ENCODE data around the gene POU2F3.

Gene POU2F3

DNA sequence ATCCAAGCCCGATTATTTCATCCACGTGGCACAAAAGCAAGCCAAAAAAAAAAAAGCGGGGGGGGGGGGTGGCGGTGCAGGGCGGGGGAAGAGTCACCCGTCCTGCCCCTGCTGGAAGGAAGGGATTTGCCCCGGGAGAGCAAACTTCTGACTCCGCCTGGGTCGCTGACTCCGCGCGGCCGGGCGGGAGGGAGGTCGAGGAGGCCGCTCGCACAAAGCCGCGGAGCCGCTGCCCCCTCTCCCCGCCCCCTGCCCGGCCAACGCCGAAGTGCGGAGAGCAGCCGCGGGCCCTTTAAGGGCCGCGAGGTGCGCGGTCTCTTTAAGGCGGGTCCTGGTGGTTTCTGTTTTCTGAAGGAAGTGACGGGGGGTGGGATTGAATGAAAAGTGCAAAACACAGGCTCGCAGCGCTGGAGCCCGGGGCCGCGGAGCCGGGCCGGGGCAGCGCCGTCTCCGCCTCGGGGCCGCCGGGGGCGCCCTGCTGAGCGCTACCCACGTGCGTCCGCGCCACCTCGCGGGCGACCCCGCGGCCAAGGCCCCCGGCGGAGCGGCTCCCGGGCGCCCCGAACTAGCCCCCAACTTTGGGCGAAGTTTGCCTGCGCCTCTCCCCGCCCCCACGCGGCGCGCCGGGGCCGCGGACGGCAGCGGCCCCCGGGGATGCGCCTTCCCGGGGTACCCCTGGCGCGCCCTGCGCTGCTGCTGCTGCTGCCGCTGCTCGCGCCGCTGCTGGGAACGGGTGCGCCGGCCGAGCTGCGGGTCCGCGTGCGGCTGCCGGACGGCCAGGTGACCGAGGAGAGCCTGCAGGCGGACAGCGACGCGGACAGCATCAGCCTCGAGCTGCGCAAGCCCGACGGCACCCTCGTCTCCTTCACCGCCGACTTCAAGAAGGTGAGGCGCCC lies 29.1 kb upstream of the POU2F3 start, which contains the start of gene OAF:
Gene OAF (plus strand): TSS at position 407 of the 896 bp plus-strand sequence. CDS start 248 bp downstream, at position 655.
- peak; percentile 62 to 66 for DNase-seq (ENCODE audit: low read depth in 2 of 2)

DNA sequence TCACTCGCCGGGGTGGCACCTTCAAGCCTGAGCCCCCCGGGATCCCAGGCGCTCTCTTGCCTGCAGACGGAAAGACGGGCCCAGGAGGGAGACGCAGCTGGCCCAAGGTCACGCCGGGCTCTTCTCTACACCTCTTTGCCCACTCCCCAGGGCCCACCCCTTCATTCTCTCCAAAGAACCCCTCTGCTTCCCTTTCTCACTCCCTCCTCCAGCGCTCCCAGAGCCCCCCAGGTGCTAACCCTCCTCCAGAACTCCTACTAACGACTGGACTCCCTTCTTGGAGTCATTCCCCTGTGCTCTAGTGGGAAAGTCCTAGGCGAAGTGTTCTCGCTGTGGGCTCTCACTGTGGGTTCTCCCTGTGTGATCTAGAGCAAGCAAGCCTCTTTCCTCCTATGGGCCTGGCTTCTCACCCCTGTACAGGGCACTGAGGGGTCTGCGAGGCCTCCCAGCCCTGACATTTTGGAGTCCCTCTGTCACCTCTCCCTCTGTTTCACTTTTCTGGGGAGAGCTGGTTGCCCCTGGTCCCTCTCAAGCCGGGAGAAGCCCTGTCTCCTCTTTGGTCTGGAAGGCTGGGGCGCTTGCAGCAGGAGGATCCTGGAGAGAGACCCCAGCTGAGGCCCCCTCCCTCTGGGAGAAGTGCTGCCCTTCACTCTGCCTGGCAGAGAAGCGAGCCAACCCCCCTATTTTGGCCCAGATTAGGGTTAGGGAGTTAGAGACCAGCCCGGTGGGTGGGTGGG lies 28.2 kb upstream of the POU2F3 start:
- no peak for DNase-seq (ENCODE audit: low read depth in 2 of 2)

DNA sequence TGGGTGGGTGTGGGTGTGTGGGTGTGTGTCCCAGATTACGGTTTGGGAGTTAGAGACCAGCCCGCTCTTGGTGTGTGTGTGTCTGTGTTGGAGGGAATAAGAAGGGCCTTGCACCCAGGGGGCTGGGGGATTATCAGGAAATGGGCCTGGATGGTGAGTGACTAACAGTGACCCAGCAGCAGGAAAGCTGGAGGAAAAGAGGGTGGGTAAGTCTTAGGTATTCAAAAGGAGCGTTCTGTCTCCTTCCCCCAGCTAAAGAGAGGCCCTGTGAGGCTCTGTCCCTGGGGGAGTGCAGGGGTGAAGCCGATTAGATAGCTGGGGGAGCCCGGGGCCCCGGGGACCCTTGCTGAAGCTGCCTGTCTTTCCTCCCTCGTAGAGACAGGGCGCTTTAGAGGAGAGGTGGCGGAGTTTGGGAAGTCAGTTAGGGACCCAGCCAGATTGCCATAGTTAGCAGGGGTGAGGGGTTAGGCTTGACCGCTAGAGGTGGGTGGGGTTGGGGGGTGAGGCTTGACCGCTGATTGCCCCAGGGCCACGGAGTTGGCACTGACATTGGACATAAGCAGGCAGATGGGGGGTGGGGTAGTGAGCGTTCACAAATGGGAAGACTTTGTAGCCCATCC lies 27.6 kb upstream of the POU2F3 start:
- no peak for DNase-seq (ENCODE audit: low read depth in 2 of 2)

DNA sequence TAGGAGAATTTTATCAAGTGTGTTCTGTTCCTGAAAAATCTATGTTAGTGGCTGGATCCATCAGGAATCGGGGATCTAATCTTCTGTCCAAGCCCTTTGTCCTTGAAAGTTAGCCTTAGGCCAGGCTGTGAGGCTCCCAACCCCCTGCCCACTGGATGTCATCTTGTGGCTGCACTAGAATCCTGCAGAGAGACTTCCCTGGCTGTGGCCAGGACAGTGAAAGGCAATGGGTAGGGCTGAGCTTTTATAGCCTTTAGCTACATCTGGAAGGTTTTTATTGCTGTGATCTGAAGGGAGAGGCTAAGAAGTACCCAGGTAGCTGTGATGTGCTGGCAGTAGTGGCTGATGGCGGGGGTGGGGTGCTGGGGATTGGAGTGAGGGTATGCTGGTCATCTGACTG lies 27.0 kb upstream of the POU2F3 start:
- no peak for DNase-seq (ENCODE audit: low read depth in 2 of 2)

DNA sequence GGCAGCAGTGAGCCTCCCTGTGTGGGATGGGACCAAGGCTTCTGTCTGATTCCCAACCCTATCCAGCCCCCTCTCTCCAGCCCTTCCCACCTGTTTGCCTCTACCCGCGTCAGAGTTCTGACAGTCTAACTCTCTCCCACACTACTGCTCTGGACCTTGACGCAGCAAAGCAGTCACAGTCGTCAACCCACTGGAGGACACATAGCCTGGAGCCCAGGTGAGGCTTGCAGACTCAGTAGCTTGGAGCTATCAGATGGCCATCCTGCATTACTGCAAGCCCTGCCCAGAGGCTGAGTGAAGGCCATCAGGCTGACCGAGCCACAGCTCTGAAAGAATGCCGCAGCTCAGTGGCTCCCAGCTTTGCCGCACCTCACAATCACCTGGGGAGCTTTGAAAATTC lies 25.4 kb upstream of the POU2F3 start:
- DNase-seq (ENCODE audit: low read depth in 2 of 2): no peak

DNA sequence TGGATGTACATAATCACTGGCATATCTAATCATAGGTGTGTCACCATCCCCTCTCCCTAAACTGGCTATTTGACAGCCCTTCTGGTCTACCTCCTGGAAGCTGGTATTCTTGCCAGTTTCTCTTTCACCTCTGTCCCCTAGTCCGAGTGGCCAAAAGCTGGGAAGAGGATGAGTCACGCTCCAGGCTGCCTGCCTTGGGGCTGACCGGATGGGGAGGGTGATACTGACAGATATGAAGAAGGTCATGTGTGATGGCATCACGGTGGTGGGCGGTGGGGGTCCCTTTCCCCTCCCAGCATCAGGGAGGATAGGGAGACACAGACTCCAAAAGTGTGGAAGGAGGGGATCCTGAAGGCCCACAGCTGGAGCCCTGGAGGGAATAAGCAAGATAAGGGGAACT lies 24.3 kb upstream of the POU2F3 start:
- no peak for DNase-seq (ENCODE audit: low read depth in 2 of 2)

DNA sequence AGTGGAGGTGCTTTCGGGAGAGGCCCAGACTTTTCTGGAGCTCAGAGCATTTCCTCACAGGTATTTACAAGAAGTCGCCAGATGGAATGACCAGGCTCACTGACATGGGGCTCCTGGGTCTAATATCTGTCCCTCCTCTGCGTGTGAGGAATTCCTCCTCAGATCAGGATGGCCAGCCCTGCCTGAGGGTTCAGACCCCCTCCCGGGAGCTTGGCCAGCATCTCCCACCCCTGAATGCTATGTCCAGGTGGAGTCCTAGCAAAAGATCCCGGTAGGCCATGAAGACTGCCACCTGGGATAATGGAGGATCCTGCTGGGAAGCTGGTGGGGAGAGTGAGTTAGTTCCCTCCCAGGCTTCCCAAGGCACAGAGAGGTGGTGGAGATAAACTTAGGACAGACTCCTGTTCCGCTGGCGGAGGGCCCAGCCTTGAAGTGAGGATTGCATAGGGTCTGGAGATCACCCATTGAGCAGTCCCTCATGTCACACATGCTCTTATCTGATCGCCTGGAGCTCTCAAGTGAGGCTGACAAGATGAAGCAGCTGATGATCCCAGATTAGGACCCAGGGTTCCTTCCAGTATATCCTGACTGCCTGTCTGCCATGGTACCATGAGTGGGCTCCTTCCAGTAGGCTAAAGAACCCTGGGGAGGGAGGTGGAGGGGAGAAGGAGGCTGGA lies 23.4 kb upstream of the POU2F3 start:
- DNase-seq (ENCODE audit: low read depth in 2 of 2): no peak

DNA sequence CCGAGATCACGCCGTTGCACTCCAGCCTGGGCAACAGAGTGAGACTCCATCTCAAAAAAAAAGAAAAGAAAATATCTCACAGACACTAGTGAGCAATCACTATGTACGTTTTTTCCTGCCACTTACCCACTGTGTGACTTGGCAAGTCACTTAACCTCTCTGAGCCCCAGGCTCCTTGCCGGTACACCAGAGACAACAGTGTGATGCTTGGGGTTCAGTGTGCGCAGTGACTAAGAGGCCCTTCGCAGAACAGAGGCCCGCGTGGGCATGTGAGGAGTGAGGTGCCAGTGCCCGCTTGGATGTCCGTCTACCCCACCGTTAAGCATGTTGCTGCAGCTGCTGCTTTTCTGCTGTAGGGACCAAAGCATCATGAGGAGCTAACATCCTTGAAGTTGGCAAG lies 22.4 kb upstream of the POU2F3 start:
- no peak for DNase-seq (ENCODE audit: low read depth in 2 of 2)

DNA sequence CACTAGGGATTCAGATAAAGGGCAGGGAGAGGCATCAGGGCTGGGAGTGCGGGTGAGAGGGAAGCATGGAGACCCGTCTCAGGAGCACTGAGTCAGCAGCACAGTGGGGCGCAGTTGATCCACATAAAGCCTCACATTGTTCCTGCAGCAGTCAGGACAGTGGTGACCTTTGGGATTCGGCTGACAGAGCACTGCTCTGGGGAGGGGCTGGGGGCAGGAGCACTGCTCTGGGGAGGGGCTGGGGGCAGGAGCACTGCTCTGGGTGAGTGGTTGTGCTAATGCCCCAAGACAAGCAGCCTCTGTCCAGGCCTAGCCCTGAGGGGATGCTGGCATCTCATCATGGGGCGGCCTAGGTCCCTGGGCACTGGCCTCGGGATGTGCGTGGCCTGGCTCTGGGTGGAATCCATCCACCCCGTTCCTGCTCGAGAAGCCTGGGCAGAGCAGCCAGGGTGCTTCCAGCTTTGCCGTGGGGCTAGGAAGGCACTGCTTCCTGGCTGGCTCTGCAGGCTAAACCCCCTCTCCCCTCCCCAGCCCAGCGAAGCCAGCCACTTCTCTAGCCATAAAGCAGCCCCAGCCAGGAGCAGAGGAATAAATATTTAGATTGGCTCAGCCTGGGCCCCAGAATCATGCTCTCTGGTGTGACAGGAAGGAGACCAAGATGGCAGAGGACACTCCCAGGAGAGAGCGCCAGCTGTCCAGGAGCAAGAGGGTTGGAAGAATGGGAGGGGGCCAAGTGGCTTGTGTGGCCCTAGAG lies 21.8 kb upstream of the POU2F3 start:
- DNase-seq (ENCODE audit: low read depth in 2 of 2): no peak

DNA sequence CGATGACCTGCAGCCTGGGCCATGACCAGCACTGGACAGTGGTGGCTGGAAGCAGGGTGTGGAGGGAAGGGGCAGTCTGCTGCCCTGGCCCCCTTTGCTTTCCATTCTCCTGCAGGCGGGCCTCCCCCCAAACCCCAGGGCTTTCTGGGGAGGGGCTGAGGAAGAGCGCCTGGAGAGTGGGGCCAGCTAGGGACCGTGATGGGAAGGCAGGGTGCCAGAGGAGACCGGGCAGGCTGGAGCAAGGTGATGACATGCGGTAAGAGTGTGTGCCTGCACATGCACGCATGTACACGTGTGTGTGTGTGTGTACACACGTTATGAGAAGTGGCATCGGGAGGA lies 21.3 kb upstream of the POU2F3 start:
- DNase-seq (ENCODE audit: low read depth in 2 of 2): no peak

DNA sequence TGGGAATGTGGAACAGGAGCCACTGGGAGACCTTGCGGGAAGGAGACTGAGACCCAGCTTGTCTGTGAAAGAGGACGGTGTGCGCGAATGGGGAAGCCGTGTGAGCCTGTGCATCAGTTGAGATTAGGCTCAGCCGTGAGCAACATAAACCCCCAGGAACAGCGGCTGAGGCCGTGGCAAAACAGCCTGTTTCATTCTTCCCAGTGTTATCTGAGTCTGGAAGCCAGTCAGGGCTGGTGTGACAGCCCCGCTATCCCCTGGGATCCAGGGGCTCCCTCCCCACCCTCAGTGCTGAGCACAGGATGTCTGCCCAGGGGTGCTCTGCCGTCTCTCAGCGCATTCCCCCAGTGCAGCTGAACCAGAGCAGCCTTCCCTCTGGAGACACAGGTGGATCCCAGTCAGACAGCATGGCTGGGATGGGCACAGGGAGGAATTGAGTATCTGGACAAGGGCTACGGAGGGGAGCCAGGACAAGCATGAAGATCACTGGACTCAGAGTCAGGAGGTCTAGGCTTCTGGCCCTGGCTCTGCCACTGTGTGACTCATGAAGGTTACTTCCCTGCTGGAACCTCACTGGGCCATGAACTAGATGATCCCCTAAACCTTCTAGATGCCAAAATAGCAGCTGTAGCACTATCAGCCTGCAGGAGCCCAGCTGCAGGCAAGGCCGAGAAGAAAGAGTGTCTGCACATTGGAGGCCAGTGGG lies 20.6 kb upstream of the POU2F3 start:
- no peak for DNase-seq (ENCODE audit: low read depth in 2 of 2)

DNA sequence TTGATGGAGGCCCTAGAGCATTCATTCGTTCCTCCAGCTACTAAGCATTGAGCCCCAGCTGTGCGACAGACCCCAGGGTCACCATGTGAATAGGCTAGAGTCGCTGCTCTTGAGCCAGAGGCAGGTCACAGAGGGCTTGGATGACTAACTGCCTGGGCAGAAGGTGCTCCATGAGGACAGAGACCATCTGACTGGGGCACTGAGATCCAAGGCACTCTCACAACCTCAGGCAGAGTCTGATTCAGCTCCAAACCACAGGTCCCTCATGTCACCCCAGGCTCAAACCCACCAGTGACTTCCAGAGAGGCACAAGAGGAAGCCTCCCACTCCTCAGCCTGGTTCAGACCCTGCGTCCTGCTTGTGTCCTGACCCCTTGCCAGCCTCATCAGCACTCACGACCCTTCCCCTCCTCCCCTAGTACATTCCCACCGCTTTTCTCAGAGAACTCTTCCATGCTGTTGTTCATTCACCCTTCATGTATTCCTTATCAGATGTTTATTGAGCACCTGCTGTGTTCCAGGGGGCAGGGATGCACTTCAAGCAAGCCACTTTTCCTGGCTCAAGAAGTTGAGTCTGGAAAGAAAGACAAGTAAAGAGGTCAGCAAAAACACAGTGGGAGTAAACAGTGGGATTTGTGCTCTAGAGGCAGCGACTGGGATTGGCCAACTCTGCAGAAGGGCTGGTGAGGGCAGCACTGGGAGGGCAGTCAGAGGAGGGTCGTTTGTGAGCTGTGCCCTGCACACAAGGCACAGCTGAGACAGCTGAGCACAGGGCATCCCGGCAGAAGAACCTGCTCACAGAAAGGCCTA lies 19.8 kb upstream of the POU2F3 start:
- no peak for DNase-seq (ENCODE audit: low read depth in 2 of 2)

DNA sequence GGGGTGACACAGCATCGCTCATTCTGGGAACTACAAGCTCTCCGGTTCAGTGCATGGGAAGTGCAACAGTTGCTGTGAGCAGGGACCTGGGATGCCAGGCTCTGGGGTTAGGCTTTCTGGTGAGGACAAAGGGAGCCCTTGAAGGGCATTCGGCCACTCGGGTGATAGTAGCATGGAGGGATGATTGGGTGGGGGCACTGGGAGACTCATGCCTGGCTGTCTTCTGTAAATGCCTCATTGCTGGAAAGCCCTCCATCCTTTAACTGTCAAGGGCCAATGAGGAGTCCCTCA lies 19.2 kb upstream of the POU2F3 start:
- no peak for DNase-seq (ENCODE audit: low read depth in 2 of 2)

DNA sequence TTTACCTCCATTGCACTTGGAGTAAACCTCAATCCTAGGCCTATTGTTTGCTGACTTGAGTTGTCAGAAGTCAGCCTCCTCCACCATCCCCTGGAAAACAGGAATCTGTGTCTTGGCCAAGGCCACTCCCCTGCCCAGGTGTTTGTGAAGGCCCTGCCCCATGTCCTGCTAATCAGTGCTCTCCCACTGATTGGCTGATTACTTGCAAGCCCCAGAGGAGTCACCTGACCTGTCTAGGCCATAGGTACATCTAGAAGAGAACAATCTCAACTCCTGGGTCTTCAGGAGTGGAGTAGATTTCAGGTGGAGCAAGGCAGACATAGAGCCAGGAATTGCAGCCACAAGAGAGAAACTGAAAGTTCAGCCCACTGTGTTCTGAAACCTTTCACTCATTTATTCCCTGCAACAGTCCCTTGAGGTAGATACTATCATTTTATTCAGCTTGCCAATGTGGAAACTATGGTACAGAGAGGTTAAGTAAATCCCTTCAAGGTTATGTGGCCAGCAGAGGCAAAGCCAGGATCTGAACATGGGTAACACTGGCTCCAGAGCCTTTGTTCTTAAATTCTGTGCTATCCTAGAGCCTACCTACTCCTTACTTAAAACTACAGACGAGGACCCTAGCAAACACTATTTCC lies 18.7 kb upstream of the POU2F3 start:
- DNase-seq (ENCODE audit: low read depth in 2 of 2): no peak

DNA sequence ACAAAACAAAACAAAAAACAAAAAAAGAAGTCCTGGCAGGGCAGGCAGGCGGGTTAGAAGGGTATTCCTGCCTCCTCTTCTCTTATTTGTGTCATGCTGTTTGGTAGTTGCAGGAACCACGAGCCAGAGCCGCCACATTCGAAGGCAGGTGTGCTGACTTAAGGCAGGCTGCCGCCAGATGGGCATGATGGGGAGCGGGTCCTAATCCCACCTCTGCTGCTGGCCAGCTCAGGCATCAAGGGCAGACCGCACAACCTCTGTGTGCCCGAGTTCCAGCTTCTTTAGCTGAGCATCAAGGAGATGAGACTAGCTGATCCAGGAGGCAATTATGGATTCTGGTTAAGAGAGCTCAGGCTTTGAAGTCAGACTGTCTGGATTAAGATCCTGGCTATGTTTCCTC lies 17.0 kb upstream of the POU2F3 start:
- no peak for DNase-seq (ENCODE audit: low read depth in 2 of 2)

DNA sequence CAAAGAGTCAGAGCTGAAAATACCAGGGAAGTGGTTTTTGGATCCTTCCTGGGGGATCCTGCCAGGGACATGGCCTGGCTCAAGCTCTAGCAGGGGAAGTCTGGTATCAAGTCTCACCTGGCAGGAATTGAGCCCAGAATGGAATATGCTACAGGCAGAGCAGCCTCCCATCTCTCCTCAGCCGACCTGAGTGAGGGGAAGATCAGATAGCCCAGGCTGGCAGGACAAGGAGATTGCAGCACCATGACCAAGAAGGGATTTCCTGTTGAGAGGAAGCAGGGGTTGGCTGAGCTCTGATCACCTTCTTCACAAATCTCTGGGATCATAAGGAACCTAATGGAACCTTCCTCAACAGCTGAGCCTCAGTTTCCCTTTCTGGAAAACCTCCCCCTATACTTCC lies 16.1 kb upstream of the POU2F3 start:
- no peak for DNase-seq (ENCODE audit: low read depth in 2 of 2)

DNA sequence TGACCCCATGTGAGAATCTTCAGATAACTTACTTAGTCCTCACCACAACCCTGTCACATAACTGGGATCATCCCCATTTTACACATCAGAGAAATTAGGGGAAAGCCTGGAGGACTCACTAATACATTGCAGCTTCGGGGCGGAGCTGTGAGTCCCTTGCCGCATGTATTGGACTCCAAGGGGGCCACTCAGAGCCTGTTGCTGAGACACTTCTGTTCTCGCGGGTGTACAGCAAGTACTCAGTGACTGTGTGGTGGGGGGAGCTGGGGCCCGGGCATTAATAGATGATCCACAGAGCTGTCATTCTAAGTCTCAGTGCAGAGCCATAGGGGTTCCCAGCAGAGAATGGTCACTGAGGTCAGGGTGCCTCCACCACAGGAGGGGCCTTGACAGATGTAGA lies 15.6 kb upstream of the POU2F3 start:
- no peak for DNase-seq (ENCODE audit: low read depth in 2 of 2)

DNA sequence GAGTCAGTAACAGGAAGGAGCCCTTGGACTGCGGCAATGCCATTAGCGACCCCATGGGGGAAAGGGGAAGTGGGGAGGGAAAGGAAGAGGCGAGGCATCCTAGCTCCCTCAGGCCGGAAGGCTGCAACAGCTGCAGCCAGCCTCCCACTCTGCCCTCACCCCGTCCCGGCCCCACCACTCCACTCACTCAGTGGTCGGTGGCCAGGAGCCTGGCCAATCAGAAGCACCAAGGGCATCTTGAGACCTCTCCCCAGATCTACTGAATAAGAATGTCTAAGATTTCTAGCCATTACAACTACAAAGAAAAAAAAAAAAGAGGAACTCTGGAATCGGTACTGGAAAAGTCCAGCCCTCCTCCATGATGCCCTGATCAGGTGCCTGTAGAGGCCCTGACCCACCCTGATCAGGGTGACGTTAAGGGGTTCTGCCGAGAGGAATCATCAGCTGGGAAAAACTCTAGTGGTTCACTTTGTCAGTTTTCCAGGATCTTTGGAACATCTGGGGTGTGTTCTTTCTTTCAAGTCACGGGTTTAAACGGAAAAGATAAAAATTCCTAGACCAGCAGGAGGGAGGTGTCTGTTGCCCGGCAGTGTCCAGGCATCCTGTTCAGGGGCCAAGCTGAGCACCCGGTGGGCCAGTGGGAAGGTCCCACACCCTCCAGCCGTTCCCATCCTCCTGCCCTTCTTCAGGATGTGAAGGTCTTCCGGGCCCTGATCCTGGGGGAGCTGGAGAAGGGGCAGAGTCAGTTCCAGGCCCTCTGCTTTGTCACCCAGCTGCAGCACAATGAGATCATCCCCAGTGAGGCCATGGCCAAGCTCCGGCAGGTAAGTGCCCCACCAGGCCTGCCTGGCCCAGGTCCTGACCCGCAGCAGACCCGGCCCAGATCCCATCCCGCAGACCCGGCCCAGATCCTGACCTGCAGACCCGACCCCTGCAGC lies 14.7 kb upstream of the POU2F3 start:
- DNase-seq (ENCODE audit: low read depth in 2 of 2): no peak

DNA sequence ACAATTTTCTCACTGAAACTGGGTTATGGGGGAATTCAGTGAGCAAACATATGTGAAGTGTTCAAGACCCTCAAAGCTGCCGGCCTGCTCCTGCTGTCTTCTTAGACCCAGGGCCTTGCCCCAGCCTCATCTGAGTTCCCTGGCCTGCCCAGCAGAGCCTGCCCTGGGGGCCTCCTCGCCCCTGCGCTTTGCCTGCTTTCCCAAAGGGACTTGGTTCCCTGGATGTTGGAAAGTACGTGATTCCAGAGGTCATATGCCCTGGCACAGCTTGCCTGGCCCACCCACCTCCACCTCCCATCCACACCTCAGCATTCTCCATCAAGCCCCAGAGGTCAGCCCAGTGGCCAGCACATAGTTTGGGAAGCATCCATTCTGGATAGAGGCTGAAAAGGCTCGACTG lies 13.7 kb upstream of the POU2F3 start:
- no peak for DNase-seq (ENCODE audit: low read depth in 2 of 2)

Data from fibroblast of skin of left biceps (primary cell).